Activated CD8-positive, alpha-beta memory T cell treated with anti-CD3 and anti-CD28 coated beads, Interleukin-2, amount 50 U/mL, for 4 hours (primary cell): ENCODE results near the gene IPO7.
"Not testable (repeated sequence)": the region's sequence is repeated elsewhere in the genome, so short reads cannot be mapped to it uniquely, and the experiment has no call there.

Experiments
- DNase-seq: peaks from one replicate; pipeline ENCODE4 v3.0.0-alpha.2; 2020

IPO7 gene

GRCh38 chr11:9384535-9385326 lies at the start of gene IPO7:
IPO7 (plus strand) TSS chr11:9384652; CDS start chr11:9384764, 112 bp downstream.
- DNase-seq = peak; percentile 88

- DNase-seq = no peak
Observed at GRCh38 chr11:9341638-9342178, 42.7 kb upstream of the IPO7 start.

- no peak for DNase-seq
Observed at GRCh38 chr11:9344061-9344680, 40.3 kb upstream of the IPO7 start.

DNA sequence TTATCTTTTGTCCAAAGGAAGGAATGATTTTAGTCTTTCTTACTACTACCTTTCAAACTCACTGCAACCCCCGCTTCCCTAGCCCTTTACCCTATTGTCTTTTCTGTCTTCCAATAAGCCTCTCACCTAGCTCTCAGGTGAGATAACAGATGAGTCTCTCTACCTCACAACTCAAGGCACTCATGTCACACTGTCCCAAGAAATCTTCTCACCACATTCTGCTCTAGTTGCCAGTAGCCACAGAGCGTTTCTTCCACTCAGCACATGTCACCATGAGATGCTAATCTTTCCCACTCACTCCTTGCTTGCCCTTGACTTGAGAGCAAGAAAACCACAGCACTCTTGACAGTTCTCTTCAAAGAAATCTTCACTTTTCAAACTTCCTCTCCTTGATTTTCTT lies 37.4 kb upstream of the IPO7 start:
- no peak for DNase-seq

GRCh38 chr11:9347779-9348178 lies 36.7 kb upstream of the IPO7 start:
- not testable (repeated sequence) for DNase-seq

- no peak for DNase-seq
Observed at GRCh38 chr11:9351321-9351881, 33.1 kb upstream of the IPO7 start.

DNA sequence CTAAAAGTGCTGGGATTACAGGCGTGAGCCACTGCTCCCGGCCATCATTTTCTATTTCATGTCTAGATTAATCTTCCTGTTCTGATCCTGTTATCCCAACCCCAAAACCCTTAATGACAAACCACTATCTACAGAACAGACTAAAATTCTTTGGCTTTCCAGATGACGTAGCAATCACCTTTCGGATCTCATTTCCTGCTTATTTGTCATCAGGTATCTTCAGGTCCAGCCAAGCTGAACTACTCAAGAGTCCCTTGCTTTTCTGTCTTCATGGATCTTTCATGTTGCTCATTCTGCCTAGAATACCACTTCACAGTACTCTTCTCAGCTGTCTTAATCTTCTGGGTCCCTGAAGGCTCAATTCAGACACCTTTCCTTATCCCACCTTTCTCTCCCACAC lies 27.4 kb upstream of the IPO7 start:
- DNase-seq = no peak

- DNase-seq = not testable (repeated sequence)
Observed at GRCh38 chr11:9360862-9361622, 23.4 kb upstream of the IPO7 start.

DNA sequence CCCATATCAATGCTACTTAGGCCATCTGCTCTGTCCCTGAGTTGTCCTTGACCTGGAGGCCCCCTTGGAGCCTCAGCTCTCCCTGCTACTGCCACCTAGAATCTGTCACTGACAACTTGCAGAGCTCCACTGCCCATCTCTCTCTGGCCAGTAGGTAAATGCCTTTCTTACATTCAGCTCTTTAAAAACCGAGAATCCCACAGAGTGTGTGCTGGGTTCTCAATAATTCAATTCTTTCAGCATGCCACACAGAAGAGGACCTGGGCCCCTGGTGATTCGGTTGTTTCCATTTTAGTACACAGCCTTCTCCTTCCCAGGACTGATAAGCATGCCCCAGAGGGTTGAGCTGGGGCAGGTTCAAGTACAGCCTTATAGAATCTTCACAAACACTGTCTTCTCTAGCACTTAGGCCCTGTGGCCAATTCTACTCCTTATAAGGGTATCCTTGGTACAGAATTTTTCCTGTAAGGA lies 22.0 kb upstream of the IPO7 start:
- DNase-seq = no peak

DNA sequence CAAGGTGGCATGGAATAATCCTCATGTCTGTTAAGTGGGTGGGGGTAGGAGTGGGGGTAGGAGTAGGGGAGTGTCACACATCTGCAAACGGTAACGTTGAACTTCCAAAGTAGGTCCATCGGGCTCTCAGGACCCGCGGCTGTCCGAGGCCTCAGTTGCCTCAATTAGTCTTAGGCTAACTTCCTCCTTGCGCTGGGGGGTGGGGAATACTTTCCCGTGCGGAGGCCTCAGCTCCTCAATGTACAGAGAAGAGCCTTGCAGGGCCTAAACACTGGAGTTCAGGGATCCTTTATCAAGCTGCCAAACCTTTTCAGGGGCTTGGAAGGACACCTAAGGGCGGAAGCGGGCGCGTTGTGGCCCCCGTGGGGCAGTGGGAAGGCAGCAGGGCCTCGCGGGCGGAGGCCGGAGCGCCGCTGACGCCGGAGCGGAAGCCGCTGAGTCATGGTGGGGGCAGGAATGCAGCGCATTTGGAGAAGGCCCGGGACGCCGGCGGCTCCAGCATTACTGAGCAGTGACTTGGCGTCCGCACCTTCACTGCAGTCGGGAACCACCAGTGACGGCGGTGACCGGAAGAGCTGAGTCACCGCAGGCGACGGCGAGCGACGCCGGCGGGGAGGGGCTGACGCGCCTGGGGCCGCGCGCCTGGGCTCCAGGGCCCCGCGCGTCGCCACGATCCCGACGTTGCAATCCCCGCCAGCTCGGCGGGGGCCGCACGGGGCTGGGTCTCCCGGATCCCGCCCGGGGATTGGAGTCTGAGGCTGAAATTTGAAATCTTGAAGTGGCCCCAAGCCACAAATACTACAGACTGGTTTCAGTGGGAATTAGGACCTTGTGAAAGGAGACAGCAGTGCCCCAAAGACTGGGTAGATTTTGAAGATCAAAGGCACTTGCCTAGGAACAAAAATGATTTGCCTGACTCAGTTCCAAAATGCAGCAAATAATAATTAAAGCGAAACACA lies 20.2 kb upstream of the IPO7 start:
- peak; percentile 81 for DNase-seq

GRCh38 chr11:9367551-9367950 lies 16.9 kb upstream of the IPO7 start:
- no peak for DNase-seq

DNA sequence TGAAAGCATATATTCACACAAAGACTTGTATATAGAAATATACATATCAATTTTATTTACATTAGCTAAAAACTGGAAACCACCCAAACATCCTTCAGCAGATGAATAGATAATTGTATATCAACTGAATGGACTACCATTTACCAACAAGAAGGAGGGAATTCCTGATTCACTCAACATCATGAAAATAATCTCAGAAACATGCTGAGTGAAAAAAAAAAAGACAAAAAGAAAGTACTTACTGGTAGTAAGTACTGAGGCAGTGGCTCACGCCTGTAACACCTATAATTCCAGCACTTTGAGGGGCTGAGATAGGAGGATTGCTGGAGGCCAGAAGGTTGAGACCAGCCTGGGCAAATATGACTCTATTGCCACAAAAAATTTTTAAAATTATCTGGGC lies 7.4 kb upstream of the IPO7 start:
- DNase-seq = no peak

DNA sequence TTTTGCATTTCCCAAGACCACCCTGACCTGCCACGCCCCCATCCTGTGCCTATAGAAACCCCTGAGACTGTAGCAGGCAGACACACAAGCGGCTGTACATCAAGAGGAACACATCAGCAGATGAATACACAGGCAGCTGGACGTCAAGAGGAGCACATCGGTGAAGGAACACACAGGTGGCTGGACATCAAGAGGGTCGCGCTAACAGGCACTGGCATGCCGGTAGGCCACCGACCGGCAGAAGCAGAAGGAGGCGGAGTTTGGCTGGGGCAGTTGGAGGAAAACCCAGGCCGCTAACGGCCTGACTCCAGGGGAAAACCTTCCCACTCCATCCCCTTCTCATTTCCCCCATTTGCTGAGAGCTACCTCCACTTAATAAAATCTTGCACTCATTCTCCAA lies 5.4 kb upstream of the IPO7 start:
- no peak for DNase-seq

- no peak for DNase-seq
Observed at GRCh38 chr11:9380773-9381172, 3.7 kb upstream of the IPO7 start.

DNA sequence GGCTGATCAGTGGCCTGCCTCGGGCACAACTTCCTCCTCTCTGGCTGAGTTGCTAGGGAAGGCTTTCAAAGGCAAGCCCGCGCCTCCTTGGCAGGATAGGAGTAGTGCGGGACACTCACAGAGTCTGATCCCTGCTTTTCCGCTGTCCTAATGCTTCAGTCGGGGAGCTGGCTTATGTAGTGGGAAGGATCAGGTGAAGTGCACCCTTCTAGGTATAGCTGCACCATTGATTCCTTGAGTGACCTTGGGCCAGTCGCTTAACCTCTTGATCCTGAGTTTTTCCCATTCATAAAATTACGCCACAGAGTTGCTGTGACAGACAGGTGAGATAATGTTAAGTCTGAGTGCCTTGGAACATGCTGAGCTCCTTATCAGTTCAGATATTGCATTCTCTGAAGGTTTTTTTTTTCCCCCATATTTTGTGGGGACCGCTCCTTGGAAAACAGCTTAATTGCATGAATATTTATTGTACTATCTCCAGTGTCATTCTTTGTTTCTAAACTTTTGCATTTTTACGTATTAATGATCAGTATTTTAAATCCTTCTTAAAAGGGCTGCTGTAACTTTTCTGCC lies 961 bp downstream of the IPO7 start:
- no peak for DNase-seq

- no peak for DNase-seq
Observed at GRCh38 chr11:9386086-9386485, 1.6 kb downstream of the IPO7 start.

DNA sequence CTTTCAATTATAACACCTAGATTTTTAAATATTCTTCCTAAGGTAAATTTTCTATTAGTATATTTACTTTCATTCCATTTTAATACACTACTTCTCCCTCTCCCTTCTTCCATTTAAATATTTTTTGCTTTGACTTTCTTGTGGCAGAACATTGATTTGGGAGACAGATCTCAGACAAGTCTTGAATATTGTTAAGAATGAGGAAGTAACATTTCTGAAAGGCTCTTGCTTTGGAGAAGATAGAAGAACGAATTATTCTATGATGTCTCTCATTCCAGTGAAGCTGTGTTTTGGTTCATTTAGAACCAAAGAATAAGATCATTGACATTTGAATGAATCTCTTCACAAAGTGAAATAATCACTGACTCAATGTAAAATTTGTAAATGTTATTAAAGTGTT lies 2.4 kb downstream of the IPO7 start:
- no peak for DNase-seq

- DNase-seq = no peak
Observed at GRCh38 chr11:9396310-9396709, 11.9 kb downstream of the IPO7 start.

DNA sequence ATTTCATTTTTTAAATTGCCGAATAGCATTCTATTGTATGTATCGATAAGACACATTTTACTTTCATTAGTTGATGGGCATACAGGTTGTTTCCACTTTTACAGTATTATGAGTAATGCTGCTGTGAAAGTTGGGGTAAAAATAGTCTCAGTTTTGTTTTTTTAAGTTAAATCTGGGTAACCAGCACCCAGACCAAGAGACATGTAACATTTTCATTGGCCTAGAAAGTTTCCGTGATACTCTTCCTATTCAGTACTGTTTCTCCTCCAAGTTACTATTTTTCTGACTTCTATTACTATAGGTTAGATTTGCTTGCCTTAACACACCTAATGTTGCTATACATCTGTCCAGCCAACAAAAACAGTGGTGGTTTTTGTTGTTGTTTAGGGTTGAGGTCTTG lies 12.3 kb downstream of the IPO7 start:
- no peak for DNase-seq

DNA sequence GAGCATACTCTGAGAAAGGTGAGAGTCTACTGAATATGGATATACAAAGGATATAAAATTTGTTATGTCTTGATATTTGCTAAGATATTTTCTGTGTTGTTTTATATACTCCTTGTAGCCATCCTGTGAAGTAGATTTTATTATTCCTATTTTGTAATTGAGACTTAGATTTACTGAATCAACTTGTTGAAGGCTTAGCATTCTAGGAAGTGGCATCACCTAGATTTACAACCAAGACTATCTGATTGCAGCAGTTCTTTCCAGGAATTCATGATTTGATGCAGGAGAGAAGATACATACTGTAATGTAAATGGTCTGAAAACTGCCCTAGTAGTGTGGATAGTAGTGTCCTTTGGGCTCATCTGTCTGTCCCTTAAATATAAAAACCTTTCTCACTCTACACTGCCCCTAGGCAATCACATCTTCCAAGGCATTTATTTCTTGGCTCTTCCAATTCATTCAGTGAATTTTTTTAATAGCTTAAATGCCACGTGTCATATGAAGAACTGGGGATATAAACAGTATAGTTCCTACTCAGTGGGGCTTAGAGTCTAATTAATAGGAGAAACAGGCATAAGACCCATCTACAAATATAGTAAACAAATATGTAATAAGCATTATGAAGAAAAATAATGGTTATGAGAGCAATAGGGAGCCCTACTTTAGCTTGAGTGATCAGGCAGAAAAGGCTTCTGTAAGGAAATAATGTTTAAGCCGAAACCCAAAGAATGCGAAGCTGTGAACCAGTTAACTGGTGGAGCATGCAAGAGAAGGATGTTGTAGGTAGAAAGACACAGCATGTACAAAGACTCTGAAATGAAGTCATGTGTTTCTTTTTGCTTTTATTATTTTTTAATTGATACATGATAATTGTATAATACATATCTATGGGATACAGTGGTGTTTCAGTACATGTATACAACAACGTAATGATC lies 13.6 kb downstream of the IPO7 start:
- DNase-seq = no peak
